ENCODE results near the gene NHERF2. TPM values are rescaled to one million over a fixed set of nuclear protein-coding genes. Genes with fewer than 3 reads are reported as not detected.

Gene NHERF2
- total RNA-seq, 1 donor from 2014 or later: 47.6 TPM

- DNase-seq (ENCODE audit: low read depth in 2 of 2): peak; percentile 52 to 59
Observed at GRCh38 chr16:2039274-2040031, 12.8 kb downstream of the NHERF2 start.

- no peak for DNase-seq (ENCODE audit: low read depth in 2 of 2)
Observed at GRCh38 chr16:2040041-2040786, 13.5 kb downstream of the NHERF2 start.

GRCh38 chr16:2040787-2041522 lies 14.3 kb downstream of the NHERF2 start:
- no peak for DNase-seq (ENCODE audit: low read depth in 2 of 2)

GRCh38 chr16:2042171-2042985 lies 15.7 kb downstream of the NHERF2 start:
- DNase-seq (ENCODE audit: low read depth in 2 of 2): no peak

GRCh38 chr16:2042986-2043666 lies 16.4 kb downstream of the NHERF2 start:
- DNase-seq (ENCODE audit: low read depth in 2 of 2): no peak

- DNase-seq (ENCODE audit: low read depth in 2 of 2): peak; percentile 44 to 76
Observed at GRCh38 chr16:2043667-2044451, 17.2 kb downstream of the NHERF2 start.

GRCh38 chr16:2044541-2044940 lies 17.8 kb downstream of the NHERF2 start:
- DNase-seq (ENCODE audit: low read depth in 2 of 2): no peak

- DNase-seq (ENCODE audit: low read depth in 2 of 2): no peak
Observed at GRCh38 chr16:2045965-2046892, 19.5 kb downstream of the NHERF2 start.

GRCh38 chr16:2046893-2047329 lies 20.2 kb downstream of the NHERF2 start:
- DNase-seq (ENCODE audit: low read depth in 2 of 2): no peak

GRCh38 chr16:2047330-2048115 lies 20.8 kb downstream of the NHERF2 start, which contains the start of the genes NTHL1 and TSC2:
TSS of gene NTHL1 (minus strand) at chr16:2047834. CDS start at chr16:2047823, 11 bp downstream.
TSS of gene TSC2 (plus strand) at chr16:2047985. CDS start at chr16:2048616, 631 bp downstream.
- peak; percentile 97 for DNase-seq (ENCODE audit: low read depth in 2 of 2)

GRCh38 chr16:2048116-2048543 lies 21.4 kb downstream of the NHERF2 start:
- DNase-seq (ENCODE audit: low read depth in 2 of 2): peak in 1 of 2 donors; percentile 26

- no peak for DNase-seq (ENCODE audit: low read depth in 2 of 2)
Observed at GRCh38 chr16:2053211-2053610, 26.5 kb downstream of the NHERF2 start.

GRCh38 chr16:2053897-2054296 lies 27.2 kb downstream of the NHERF2 start:
- no peak for DNase-seq (ENCODE audit: low read depth in 2 of 2)

- DNase-seq (ENCODE audit: low read depth in 2 of 2): no peak
Observed at GRCh38 chr16:2054543-2055245, 28.0 kb downstream of the NHERF2 start.

- peak; percentile 47 to 70 for DNase-seq (ENCODE audit: low read depth in 2 of 2)
Observed at GRCh38 chr16:2056077-2056476, 29.4 kb downstream of the NHERF2 start.

- no peak for DNase-seq (ENCODE audit: low read depth in 2 of 2)
Observed at GRCh38 chr16:2056681-2057407, 30.1 kb downstream of the NHERF2 start.

Measured in lung microvascular endothelial cell (primary cell).